ENCODE data around the gene CNTN6. TPM values are rescaled to one million over a fixed set of nuclear protein-coding genes. Genes with fewer than 3 reads are reported as not detected.

CNTN6 gene
- total and polyA plus RNA-seq, 2 of the 13 experiments (the other 11 are each of a cell fraction or from before 2014, with no cell fraction given), result not detected

DNA sequence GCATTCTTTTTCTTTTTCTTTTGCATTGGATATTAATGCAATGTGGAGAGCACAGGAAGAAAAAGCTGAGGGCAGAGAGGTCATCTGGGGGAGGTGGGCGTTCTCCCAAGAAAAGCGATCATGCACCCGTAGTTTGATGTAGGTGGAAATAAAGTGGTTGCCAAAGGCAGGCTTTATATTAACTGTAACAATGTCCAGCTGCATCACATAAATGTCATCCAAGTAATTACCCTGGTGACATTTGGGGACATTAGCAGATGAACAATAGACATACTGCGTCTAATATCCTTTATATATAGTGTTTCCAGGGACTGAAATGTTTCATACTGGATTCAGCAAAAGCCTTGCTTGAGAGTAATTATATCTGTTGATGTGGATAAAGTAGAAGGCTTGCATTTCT, 135.5 kb downstream of the CNTN6 start:
- 8% methylated on average over 4 of the region's 4 CpGs for WGBS (ENCODE audit: low lambda C conversion rate)
- no peaks in the 10 kb centered on the region for H3K27me3 ChIP-seq (ENCODE audit: control insufficient read depth in 1 of 2, insufficient read depth in 2 of 2, low read length in 2 of 2)
- no peaks in the 10 kb centered on the region for H4K20me1 ChIP-seq (ENCODE audit: insufficient read depth, low read length)
- no peaks in the 10 kb centered on the region for H3K36me3 ChIP-seq (replicated peaks in 1 of 2; ENCODE audit: control insufficient read depth in 1 of 2, insufficient read depth in 2 of 2, low read length in 2 of 2)
- TF ChIP-seq ETV5 (CRISPR knock-in tag; IDR thresholded peaks at IDR 0.05; ENCODE audit: borderline replicate concordance) (no peak), SMAD9 (CRISPR knock-in tag; IDR thresholded peaks at IDR 0.05) (no peak), GABPB1 (CRISPR knock-in tag; IDR thresholded peaks at IDR 0.05) (no peak), NPAS2 (CRISPR knock-in tag; IDR thresholded peaks at IDR 0.05; ENCODE audit: borderline replicate concordance) (no peak), MBD4 (IDR thresholded peaks at IDR 0.05; ENCODE audit: borderline replicate concordance, low read length) (no peak), ZIK1 (CRISPR knock-in tag; IDR thresholded peaks at IDR 0.05; ENCODE audit: borderline replicate concordance, low read depth) (no peak)
- ChIA-PET CTCF (ENCODE audit: low intra/inter-chr PET ratio, low total read pairs) (no interaction called here), POLR2A (no interaction called here)
- H3K27ac ChIP-seq (ENCODE audit: extremely low read length, insufficient read depth, low read length), result no peak overlapping the region
- peaks cover 94% of the 10 kb centered on the region for H3K9me3 ChIP-seq (ENCODE audit: low read length)
- no peak overlapping the region for H3K4me3 ChIP-seq (replicated peaks in 1 of 3; ENCODE audit: insufficient read depth in 1 of 3, low read depth in 2 of 3, low read length in 3 of 3)
- intact Hi-C loops (cut with micrococcal nuclease; ENCODE audit: unreplicated experiment) (no loop called here), in situ Hi-C loops (cut with HindIII; ENCODE audit: extremely low pct_ligation_motif_present, low pct_unique_long_range_greater_than_20kb) (no loop called here)
- no TSS peak for BruUV-seq (replicated peaks)
- ATAC-seq (no peak), DNase-seq (ENCODE audit: low spot score) (no peak), FAIRE-seq (no peak)
- H3K9ac ChIP-seq (ENCODE audit: insufficient read depth, low read depth, low read length), result no peak overlapping the region
- no peaks in the 10 kb centered on the region for H3K79me2 ChIP-seq (ENCODE audit: insufficient read depth, low read length)
- H3K4me2 ChIP-seq (ENCODE audit: low read depth, low read length), result no peak overlapping the region
- no peaks in the 10 kb centered on the region for H3K4me1 ChIP-seq (ENCODE audit: insufficient read depth, low read length)
- no peak overlapping the region for H2AFZ ChIP-seq (ENCODE audit: low read length)

DNA sequence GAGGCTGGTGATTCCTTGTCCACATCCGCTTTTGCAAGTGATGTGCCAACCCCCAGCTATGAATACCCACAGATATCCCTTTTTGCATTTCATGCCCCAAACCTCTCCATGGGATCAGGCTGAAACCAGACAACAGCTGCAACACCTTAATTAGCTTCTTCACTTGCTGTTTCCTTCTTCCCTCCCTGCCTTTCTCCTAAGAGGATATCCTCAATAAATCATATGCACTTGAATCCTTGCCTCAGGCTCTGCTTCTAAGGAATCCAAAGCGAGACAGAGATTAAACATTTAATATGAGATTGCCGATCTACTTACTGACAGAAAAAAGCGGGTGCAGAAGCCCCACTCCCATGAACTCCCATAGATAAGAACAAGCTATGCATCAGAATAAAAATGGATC, 138.1 kb downstream of the CNTN6 start:
- H2AFZ ChIP-seq (ENCODE audit: low read length), result no peak overlapping the region
- H3K9ac ChIP-seq (ENCODE audit: insufficient read depth, low read depth, low read length), result no peak overlapping the region
- DNase-seq (ENCODE audit: low spot score), result no peak
- no peak overlapping the region for H3K4me2 ChIP-seq (ENCODE audit: low read depth, low read length)
- H3K9me3 ChIP-seq (ENCODE audit: low read length), result peaks cover 81% of the 10 kb centered on the region
- CTCF ChIA-PET (ENCODE audit: low intra/inter-chr PET ratio, low total read pairs), result no interaction called here
- 0% methylated on average over 4 of the region's 4 CpGs for WGBS (ENCODE audit: low lambda C conversion rate)
- no peak for ATAC-seq
- H3K27ac ChIP-seq (ENCODE audit: extremely low read length, insufficient read depth, low read length), result no peak overlapping the region
- no peaks in the 10 kb centered on the region for H3K27me3 ChIP-seq (ENCODE audit: control insufficient read depth in 1 of 2, insufficient read depth in 2 of 2, low read length in 2 of 2)
- in situ Hi-C loops (cut with HindIII; ENCODE audit: extremely low pct_ligation_motif_present, low pct_unique_long_range_greater_than_20kb) (no loop called here), intact Hi-C loops (cut with micrococcal nuclease; ENCODE audit: unreplicated experiment) (no loop called here)
- H4K20me1 ChIP-seq (ENCODE audit: insufficient read depth, low read length), result no peaks in the 10 kb centered on the region
- no peaks in the 10 kb centered on the region for H3K4me1 ChIP-seq (ENCODE audit: insufficient read depth, low read length)
- no peak for FAIRE-seq
- no peaks in the 10 kb centered on the region for H3K79me2 ChIP-seq (ENCODE audit: insufficient read depth, low read length)
- no TSS peak for BruUV-seq (replicated peaks)
- H3K36me3 ChIP-seq (replicated peaks in 1 of 2; ENCODE audit: control insufficient read depth in 1 of 2, insufficient read depth in 2 of 2, low read length in 2 of 2), result no peaks in the 10 kb centered on the region
- no peak overlapping the region for H3K4me3 ChIP-seq (replicated peaks in 1 of 3; ENCODE audit: insufficient read depth in 1 of 3, low read depth in 2 of 3, low read length in 3 of 3)
- POLR2A ChIA-PET, result no interaction called here
- no peak for TF ChIP-seq UBTF (CRISPR knock-in tag; IDR thresholded peaks at IDR 0.05)
- no peak for TF ChIP-seq GMEB1 (CRISPR knock-in tag; IDR thresholded peaks at IDR 0.05; ENCODE audit: borderline replicate concordance)
- no peak for TF ChIP-seq MYC (CRISPR knock-in tag; IDR thresholded peaks at IDR 0.05; ENCODE audit: borderline replicate concordance)
- no peak for TF ChIP-seq ZNF891 (CRISPR knock-in tag; IDR thresholded peaks at IDR 0.05)
- no peak for TF ChIP-seq ZBTB2 (CRISPR knock-in tag; IDR thresholded peaks at IDR 0.05; ENCODE audit: low read depth)
- no peak for TF ChIP-seq HOXA7 (CRISPR knock-in tag; IDR thresholded peaks at IDR 0.05)
